Stimulated activated CD4-positive, alpha-beta T cell treated with anti-CD3 and anti-CD28 coated beads, Interleukin-1b, Interleukin-23, amount 100 ng/mL, for 4 hours (primary cell): ENCODE results near the gene CAPN5.

Experiments
- DNase-seq, 2 donors: peaks; one replicate each; pipeline ENCODE4 v3.0.0-alpha.2; 2020; ENCODE audit warnings: low read depth in 2 of 2

Gene CAPN5

DNA sequence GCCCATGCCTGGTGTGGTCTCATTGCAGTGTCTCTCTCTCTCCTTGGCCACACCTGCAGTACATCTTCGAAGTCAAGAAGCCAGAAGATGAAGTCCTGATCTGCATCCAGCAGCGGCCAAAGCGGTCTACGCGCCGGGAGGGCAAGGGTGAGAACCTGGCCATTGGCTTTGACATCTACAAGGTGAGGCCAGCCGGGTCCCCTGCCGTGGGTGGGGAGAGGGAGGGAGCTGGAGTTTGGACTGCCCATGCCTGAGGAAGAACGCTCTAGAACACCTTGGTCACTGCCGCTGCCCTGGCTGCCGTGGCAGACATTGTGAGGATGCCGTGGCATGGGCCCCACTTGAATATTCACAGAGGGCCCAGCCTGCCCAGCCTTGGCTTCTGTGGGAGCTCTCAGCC is 52.2 kb downstream of the CAPN5 start:
- no peak for DNase-seq

- no peak for DNase-seq
Measured at GRCh38 chr11:77119531-77119936, 52.8 kb downstream of the CAPN5 start.

GRCh38 chr11:77120571-77120970 is 53.8 kb downstream of the CAPN5 start:
- no peak for DNase-seq

DNA sequence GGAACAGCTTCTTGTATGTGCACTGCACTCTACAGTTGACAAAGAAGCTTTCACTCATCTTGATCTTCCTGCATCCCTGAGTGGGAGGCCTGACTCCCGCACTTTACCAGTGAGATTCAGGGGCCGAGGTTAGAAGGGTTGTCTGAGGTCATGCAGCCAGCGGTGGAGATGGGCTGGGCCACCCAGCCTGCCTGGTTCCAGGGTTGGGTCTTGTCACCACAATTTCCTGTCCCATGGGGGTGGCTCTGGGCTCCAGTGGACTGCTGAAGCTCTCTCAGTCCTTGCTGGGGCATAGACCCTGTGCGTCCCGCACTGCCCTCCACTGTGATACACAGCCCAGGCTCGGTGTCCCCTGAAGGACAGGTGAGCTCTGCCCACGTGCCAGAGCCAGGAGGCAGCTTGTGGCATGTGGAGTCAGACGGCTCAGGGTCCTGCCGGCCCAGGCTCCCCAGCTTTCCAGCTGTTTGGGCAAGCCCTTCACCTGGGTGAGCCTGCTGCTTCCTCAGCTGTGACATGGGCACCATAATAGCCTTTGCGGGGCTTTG is 54.4 kb downstream of the CAPN5 start:
- no peak for DNase-seq

- no peak for DNase-seq
Measured at GRCh38 chr11:77121876-77122575, 55.3 kb downstream of the CAPN5 start.

- no peak for DNase-seq
Measured at GRCh38 chr11:77122576-77123212, 55.9 kb downstream of the CAPN5 start.

- no peak for DNase-seq
Measured at GRCh38 chr11:77123591-77123990, 56.8 kb downstream of the CAPN5 start.

- no peak for DNase-seq
Measured at GRCh38 chr11:77124041-77124440, 57.3 kb downstream of the CAPN5 start.

- DNase-seq = no peak
Measured at GRCh38 chr11:77124488-77124887, 57.7 kb downstream of the CAPN5 start.

DNA sequence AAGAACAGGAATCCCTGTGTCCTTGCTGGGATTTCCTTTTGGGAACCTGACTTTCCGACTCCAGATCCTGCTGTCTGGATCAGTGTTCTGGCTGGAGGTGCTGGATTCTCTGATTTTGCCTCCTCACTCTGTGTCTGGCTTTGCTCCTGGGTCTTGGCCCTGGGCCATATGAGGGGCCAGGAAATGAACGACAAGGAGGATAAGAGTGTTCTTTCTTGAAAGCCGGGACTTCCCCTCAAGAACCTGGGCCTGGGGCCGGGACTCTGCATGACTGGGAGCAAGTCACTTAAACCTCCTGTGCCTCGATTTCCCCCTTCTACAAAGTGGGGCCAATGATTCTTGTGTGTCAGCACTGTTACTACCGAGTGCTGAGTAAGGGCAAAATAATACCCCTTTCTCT is 58.4 kb downstream of the CAPN5 start:
- no peak for DNase-seq

DNA sequence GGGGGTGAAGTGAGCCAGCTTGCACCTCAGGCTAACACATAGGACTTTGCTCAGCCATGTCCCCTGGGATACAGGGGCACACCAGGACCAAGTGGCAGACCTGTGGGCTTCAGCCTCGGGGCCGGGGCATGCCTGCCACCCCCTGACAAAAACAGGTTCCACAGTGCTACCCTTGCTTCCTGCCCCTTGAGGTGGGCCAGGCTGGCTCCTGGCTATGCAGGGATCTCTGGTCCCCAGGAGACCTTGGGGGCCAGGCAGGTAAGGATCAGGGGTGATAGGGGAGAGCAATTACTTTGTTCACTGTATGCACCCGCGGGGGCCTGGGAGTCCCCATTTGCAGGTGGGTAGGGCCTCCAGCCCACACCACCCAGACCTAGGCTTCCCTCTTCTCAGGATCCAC is 58.9 kb downstream of the CAPN5 start:
- DNase-seq = no peak

DNA sequence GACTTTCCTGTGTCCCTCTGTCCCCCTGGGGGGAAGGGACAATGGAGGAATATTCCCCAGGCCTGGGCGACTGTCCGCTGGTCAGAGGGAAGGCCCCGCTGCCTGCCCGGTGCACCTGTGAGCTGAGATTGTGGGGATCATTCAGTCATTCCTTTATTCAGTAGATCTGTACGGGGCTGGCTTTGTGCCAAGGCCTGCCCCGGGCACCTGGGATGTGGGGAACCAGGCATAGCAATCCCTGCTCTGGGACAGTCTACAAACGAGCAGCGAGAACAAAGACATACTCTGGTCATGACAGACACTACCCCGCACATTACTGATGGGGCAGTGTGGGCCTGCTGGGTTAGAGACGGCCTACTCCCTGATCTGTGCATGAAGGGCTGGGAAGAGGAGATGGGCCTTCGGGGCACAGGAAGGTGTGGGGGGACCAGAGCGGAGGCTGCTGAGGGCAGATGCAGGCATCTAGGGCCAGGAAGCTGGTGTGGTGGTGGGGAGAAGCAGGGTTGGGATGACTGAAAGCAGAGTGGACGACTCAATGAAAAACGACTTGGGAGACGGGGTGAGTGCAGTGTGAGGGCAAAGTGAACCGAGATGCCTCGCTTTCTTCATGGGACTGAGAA is 59.5 kb downstream of the CAPN5 start:
- DNase-seq = no peak

DNA sequence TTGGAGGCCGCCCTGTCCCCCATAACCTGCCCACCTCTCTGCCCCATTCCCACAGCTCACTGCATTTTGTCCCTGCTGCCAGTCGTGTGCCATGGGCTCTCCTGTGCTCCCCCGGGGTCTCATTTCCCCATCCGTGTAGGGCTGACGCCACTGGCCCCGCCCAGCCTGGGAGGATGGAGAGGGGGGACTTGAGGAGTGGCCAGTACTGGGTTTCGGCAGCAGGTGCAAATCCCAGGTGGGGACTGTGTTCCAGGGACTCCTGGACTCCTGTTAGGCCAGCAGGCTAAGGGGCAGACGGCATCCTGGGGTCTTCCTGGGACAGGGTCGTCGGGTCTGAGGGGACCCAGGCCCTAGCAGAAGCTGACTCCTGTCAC is 60.1 kb downstream of the CAPN5 start:
- DNase-seq = no peak

- peak; percentile 42 to 53 for DNase-seq
Measured at GRCh38 chr11:77127235-77127911, 60.6 kb downstream of the CAPN5 start.

DNA sequence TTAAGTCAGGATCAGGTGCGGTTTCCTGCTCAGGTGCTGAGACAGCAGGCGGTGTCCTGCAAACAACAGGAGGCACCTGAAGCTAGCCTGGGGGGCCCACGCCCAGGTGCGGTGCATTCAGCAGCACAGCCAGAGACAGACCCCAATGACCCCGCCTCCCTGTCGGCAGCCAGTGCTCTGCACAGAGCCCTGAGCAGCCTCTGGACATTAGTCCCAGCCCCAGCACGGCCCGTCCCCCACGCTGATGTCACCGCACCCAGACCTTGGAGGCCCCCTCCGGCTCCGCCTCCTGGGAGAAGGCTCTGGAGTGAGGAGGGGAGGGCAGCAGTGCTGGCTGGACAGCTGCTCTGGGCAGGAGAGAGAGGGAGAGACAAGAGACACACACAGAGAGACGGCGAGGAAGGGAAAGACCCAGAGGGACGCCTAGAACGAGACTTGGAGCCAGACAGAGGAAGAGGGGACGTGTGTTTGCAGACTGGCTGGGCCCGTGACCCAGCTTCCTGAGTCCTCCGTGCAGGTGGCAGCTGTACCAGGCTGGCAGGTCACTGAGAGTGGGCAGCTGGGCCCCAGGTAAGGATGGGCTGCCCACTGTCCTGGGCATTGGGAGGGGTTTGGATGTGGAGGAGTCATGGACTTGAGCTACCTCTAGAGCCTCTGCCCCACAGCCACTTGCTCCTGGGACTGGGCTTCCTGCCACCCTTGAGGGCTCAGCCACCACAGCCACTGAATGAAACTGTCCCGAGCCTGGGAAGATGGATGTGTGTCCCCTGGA is 61.3 kb downstream of the CAPN5 start, which contains the start of gene MYO7A:
Gene MYO7A, plus strand, starts transcription at position 327 of the 772 bp plus-strand sequence. CDS start 2,389 bp downstream, outside the sequence.
- DNase-seq = no peak

DNA sequence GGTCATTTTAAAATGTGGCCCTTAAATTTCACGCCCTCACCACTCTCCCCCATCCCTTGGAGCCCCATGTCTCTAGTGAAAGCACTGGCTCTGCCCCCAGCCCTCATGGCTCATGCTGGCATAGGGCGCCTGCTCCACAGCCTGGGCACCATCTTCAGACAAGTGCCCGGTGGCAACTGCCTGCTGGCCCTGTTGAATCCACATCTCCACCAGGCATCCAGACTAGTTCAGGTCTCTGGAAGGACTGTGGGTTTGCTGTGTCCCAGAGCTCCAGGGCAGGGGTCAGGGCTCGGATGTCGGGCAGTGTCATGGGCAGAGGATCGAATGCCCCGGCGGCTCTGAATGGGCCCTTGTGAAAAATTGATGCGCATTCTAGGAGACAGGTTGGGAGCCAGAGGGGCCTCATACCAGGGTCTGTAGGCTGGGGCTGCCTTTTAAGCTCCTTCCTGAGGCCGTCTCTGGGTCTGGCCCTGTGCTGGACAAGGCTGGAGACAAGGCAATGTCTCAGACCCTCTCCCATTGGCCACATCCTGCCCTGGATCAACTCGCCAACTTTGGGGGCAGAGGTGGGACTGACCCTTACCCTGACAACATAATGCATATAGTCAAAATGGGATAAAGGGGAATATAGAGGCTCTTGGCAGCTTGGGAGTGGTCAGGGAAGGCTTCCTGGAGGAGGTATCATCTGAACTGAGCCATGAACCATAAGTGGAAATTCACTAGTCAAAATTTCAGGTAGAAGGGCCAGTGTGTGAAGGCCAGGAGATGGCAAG is 62.5 kb downstream of the CAPN5 start:
- DNase-seq = no peak

DNA sequence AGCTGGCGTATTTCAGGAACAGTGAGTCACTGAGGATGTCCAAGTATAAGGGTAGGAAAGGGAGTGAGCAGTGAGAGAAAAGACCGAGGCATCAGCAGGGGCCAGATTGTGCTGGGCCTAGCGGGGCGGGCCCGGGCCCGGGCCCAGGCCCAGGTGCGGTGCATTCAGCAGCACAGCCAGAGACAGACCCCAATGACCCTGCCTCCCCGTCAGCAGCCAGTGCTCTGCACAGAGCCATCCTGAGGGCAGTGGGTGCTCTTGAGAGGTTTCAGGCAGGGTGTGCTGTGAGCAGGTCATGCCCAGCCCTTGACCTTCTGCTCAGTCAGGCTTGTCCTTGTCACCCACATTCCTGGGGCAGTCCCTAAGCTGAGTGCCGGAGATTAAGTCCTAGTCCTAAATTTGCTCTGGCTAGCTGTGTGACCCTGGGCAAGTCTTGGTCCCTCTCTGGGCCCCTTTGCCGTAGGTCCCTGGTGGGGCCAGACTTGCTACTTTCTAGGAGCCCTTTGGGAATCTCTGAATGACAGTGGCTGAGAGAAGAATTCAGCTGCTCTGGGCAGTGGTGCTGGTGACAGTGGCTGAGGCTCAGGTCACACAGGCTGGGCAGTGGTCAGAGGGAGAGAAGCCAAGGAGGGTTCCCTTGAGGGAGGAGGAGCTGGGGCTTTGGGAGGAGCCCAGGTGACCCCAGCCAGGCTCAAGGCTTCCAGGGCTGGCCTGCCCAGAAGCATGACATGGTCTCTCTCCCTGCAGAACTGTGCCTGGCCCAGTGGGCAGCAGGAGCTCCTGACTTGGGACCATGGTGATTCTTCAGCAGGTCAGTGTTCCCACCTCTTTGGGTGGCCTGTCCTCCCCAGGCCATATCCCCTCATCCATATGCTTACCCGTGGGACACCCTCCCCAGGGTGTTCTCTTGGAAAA is 63.3 kb downstream of the CAPN5 start:
- no peak for DNase-seq

DNA sequence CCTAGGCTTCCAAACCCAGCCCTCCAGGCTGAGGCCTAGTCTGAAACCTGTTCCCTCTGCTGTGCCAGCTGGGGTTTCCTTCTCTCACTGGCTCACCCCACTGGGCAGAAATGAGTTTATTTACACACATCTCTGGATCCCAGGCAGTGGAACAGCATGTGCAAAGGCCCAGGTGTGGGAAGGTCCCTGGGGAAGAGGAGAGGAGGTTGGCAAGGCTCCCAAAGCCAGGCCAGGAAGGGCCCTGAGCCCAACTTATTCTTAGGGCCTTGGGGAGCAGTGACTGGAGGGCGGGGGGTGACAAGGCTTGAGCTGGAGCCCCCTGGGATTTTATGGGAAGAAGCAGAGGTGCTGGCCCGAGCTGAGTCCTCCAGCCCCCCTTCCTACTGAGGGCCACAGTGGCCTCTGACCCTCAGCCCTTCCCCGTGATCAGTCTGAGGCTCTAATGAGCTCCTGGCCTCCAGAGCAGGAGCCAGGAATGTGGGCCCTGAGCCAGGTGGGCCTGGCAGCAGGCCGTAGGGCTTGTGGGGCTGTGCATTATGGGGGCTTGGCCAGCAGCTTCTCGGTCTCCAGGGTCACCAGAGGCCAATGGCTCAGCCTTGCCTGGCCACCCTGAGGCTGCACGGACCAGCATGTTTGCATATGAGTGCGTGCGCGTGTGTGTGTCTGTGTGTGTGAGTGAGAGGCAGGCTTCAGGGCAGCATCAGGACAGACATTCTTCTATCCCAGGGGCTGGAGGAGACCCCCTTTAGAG is 64.2 kb downstream of the CAPN5 start:
- DNase-seq = no peak

DNA sequence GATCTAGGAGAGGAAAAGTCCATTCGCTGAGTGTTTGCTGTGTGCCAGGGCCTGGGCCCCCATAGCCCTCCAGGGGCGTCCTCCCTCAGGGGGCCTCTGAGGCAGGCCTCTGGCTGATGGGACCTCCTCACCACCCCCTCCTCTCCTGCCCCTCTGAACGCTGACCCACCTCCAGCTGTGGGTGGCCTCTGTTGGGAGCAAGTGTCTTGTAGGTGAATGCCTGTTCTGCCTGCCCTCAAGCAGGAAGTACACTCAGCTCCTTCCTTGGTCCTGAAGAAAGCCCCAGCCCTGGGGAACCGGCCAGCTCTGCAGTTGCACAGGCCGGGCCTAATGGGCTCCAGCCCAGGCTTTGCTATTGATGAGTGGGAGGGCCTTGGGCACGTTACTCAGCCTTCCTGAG is 64.8 kb downstream of the CAPN5 start:
- no peak for DNase-seq
